Kidney (tissue), 14 donors: Measurements from ENCODE around the gene SPHK2. TPM values are rescaled to one million over a fixed set of nuclear protein-coding genes. Genes with fewer than 3 reads are reported as not detected.
"Not testable (repeated sequence)": the region's sequence is repeated elsewhere in the genome, so short reads cannot be mapped to it uniquely, and the experiment has no call there.

Experiments used
- DNase-seq, 5 donors: peaks; one replicate each; pipeline ENCODE4 v3.0.0-alpha.2; 2013 to 2020
- FAIRE-seq: peaks from 2 replicates; lab custom pipeline; 2012; peaks lifted over from hg19 to GRCh38; lab: Jason Lieb, UNC
- H3K27ac ChIP-seq, 2 donors: one replicate each; pipeline ENCODE4 v1.7.0; 2013; ENCODE audit warnings: low read depth in 2 of 2, low read length in 2 of 2, inconsistent platforms in 1 of 2
- H3K27me3 ChIP-seq: one replicate; pipeline ENCODE4 v1.7.1; 2013; ENCODE audit warnings: low read length, inconsistent platforms; ENCODE audit not compliant: control insufficient read depth, insufficient read depth
- H3K36me3 ChIP-seq, 3 donors: one replicate each; pipeline versions ENCODE4 v1.7.0 to v1.7.1; 2013; ENCODE audit warnings: low read length in 3 of 3, control low read depth in 1 of 3, inconsistent platforms in 1 of 3; ENCODE audit not compliant: insufficient read depth in 3 of 3, control insufficient read depth in 2 of 3
- H3K4me1 ChIP-seq, 3 donors: one replicate each; pipeline versions ENCODE4 v1.7.0 to v1.7.1; 2013; ENCODE audit warnings: low read length in 3 of 3, inconsistent platforms in 1 of 3, low read depth in 1 of 3; ENCODE audit not compliant: control insufficient read depth in 2 of 3, insufficient read depth in 2 of 3
- H3K4me3 ChIP-seq, 3 donors: one replicate each; pipeline versions ENCODE4 v1.7.0 to v1.8.1; 2013; ENCODE audit warnings: low read length in 3 of 3, control low read depth in 1 of 3, inconsistent platforms in 1 of 3
- H3K9ac ChIP-seq, 3 donors: one replicate each; pipeline versions ENCODE4 v1.7.0 to v1.7.1; 2013; ENCODE audit warnings: low read length in 3 of 3, control low read depth in 1 of 3, inconsistent platforms in 1 of 3
- H3K9me3 ChIP-seq, 3 donors: one replicate each; pipeline versions ENCODE4 v1.7.0 to v1.7.1; 2013; ENCODE audit warnings: low read length in 3 of 3, control low read depth in 1 of 3, inconsistent platforms in 1 of 3; ENCODE audit not compliant: control insufficient read depth in 2 of 3, insufficient read depth in 1 of 3
- CTCF ChIP-seq: IDR thresholded peaks from 3 replicates; pipeline ENCODE4 v1.5.1; 2012; ENCODE audit warnings: mild to moderate bottlenecking, moderate library complexity, borderline replicate concordance; ENCODE audit not compliant: insufficient read depth; ENCODE audit errors: extremely low read depth
- intact Hi-C: fragments of 100-400 bp; cut with DNase I; formaldehyde crosslinking; loops from one replicate; pipeline ENCODE4 v1.11.1; 2022
- polyA plus RNA-seq: library from polyadenylated mRNA; stranded (reverse); fragments of 350-450 nt; fragmentation: Illumina TruSeq; extraction: RNeasy Lipid Tissue Mini Kit (QIAGEN cat#74804); gene quantifications from one replicate; pipeline ENCODE4 v1.2.3, GENCODE V29; 2014; ENCODE audit warnings: low read depth, low replicate concordance; ENCODE audit not compliant: insufficient read depth
- total RNA-seq: library from RNA; stranded (reverse); fragmentation: NEBNext Ultra II Directional; extraction: Animal tissue kit (Norgen Biotek cat#: 25700); gene quantifications from one replicate; pipeline ENCODE4 v1.2.1, GENCODE V29; 2021
- donor health status: control.
- donor health status: control.
- donor health status: control.
- donor health status: control.
- donor health status: control.
- donor health status: DM: yes; HTN: yes; CAD: no.
- donor health status: Normal renal cell carcinoma (clear cell type).

Gene SPHK2
- total and polyA plus RNA-seq, 2 donors from 2014 or later: 23.3 to 37.2 TPM

GRCh38 chr19:48656840-48657474 lies 37.7 kb downstream of the SPHK2 start:
- intact Hi-C loops: no loop called here
- no peak for TF ChIP-seq CTCF
- no peak for FAIRE-seq
- Histone ChIP-seq H3K4me1 (peaks cover 3 to 5% (median 3%) of the 10 kb centered on the region in 3 donors), H3K4me3 (no peak overlapping the region), H3K9me3 (no peaks in the 10 kb centered on the region), H3K27ac (no peak overlapping the region), H3K9ac (no peak overlapping the region), H3K27me3 (no peaks in the 10 kb centered on the region), H3K36me3 (no peaks in the 10 kb centered on the region)
- DNase-seq: peak in 4 of 5 donors; percentile 45 to 87 (median 70)

- FAIRE-seq, H3K4me3 ChIP-seq, intact Hi-C loops, H3K9ac ChIP-seq, DNase-seq, H3K36me3 ChIP-seq, H3K4me1 ChIP-seq, H3K27me3 ChIP-seq, H3K9me3 ChIP-seq, H3K27ac ChIP-seq: not testable (repeated sequence)
Observed at GRCh38 chr19:48657828-48658227, 38.5 kb downstream of the SPHK2 start.

- TF ChIP-seq CTCF: no peak
- H3K36me3 ChIP-seq: no peaks in the 10 kb centered on the region
- FAIRE-seq (no peak), DNase-seq (no peak)
- H3K4me3 ChIP-seq: no peak overlapping the region
- H3K9ac ChIP-seq: no peak overlapping the region
- no peak overlapping the region for H3K27ac ChIP-seq
- no peaks in the 10 kb centered on the region for H3K27me3 ChIP-seq
- intact Hi-C loops: no loop called here
- peaks cover 3 to 5% (median 3%) of the 10 kb centered on the region in 3 donors for H3K4me1 ChIP-seq
- no peaks in the 10 kb centered on the region for H3K9me3 ChIP-seq
Observed at GRCh38 chr19:48658483-48658882, 39.2 kb downstream of the SPHK2 start.

- FAIRE-seq: no peak
- Histone ChIP-seq H3K36me3 (no peaks in the 10 kb centered on the region), H3K9me3 (no peaks in the 10 kb centered on the region), H3K4me1 (peaks cover 3 to 5% (median 3%) of the 10 kb centered on the region in 3 donors), H3K4me3 (no peak overlapping the region), H3K9ac (no peak overlapping the region), H3K27me3 (no peaks in the 10 kb centered on the region), H3K27ac (no peak overlapping the region)
- intact Hi-C loops: no loop called here
- no peak for TF ChIP-seq CTCF
- DNase-seq: no peak
Observed at GRCh38 chr19:48659768-48660167, 40.5 kb downstream of the SPHK2 start.
